HepG2 (cell line): ENCODE results near the gene STARD13. TPM values are rescaled to one million over a fixed set of nuclear protein-coding genes. Genes with fewer than 3 reads are reported as not detected.

Experiments
- ATAC-seq: fragments of 200-7000 bp; cut with Tn5 transposase; 3 replicates; pipeline ENCODE4 v1.9.1; 2020; ENCODE audit warnings: mild to moderate bottlenecking, moderate library complexity
- BruUV-seq: library from RNA; stranded (reverse); fragments of 400-500 nt; replicated peaks from 2 replicates; lab custom pipeline; 2021; lab: Mats Ljungman, UMichigan
- CTCF ChIA-PET: fragments of 300-600 bp; formaldehyde crosslinking; extraction: SDS; loops from one replicate; lab custom pipeline; 2021; ENCODE audit warnings: low total read pairs, inconsistent platforms, low intra/inter-chr PET ratio; lab: Yijun Ruan, JAX
- POLR2A ChIA-PET: fragments of 350-600 bp; sonication (Branson Sonifier 250); formaldehyde crosslinking; loops from one replicate; lab custom pipeline; 2020; ENCODE audit warnings: antibody characterized with exemption, inconsistent platforms; lab: Yijun Ruan, JAX
- DNase-seq: peaks from one replicate; pipeline ENCODE4 v3.0.0-alpha.2; 2015; ENCODE audit warnings: low spot score
- FAIRE-seq: peaks from 3 replicates; lab custom pipeline; 2011; peaks lifted over from hg19 to GRCh38; lab: Jason Lieb, UNC
- H2AFZ ChIP-seq: one replicate; pipeline ENCODE4 v1.6.1; 2011; ENCODE audit warnings: low read length, inconsistent platforms
- H3K27ac ChIP-seq: fragments of 300-600 bp; 3 replicates; pipeline ENCODE4 v1.8.0; 2011; ENCODE audit warnings: mixed run types, mild to moderate bottlenecking, mixed read lengths, low read length, inconsistent platforms; ENCODE audit not compliant: insufficient read depth; ENCODE audit errors: extremely low read length
- H3K27me3 ChIP-seq, 2 experiments: fragments of 200-600 bp in 1 of 2; 2 replicates in 1 of 2; 3 replicates in 1 of 2; pipeline versions ENCODE4 v1.6.0 to v1.8.0; 2011; ENCODE audit warnings: low read length in 2 of 2, mild to moderate bottlenecking in 2 of 2, moderate library complexity in 2 of 2, inconsistent platforms in 1 of 2; ENCODE audit not compliant: insufficient read depth in 2 of 2, control insufficient read depth in 1 of 2
- H3K36me3 ChIP-seq, 2 experiments: fragments of 200-600 bp in 1 of 2; replicated peaks in 1 of 2; 2 replicates in 1 of 2; 3 replicates in 1 of 2; pipeline versions ENCODE4 v1.5.1 to v1.8.0; 2011; ENCODE audit warnings: low read length in 2 of 2, inconsistent platforms in 1 of 2; ENCODE audit not compliant: insufficient read depth in 2 of 2, control insufficient read depth in 1 of 2
- H3K4me1 ChIP-seq: 2 replicates; pipeline ENCODE4 v1.5.1; 2012; ENCODE audit warnings: low read length, inconsistent platforms; ENCODE audit not compliant: insufficient read depth
- H3K4me2 ChIP-seq: 2 replicates; pipeline ENCODE4 v1.6.0; 2011; ENCODE audit warnings: low read depth, low read length, inconsistent platforms
- H3K4me3 ChIP-seq, 3 experiments: fragments of 200-600 bp in 1 of 3; sonication (generic), shearing (Covaris generic) in 1 of 3; replicated peaks in 1 of 3; 2 replicates each; pipeline ENCODE4 v1.5.1; 2011 to 2016; ENCODE audit warnings: low read length in 3 of 3, inconsistent platforms in 2 of 3, low read depth in 2 of 3, mild to moderate bottlenecking in 2 of 3, control low read depth in 1 of 3, mixed read lengths in 1 of 3; ENCODE audit not compliant: insufficient read depth in 1 of 3
- H3K79me2 ChIP-seq: one replicate; pipeline ENCODE4 v1.6.1; 2011; ENCODE audit warnings: low read length, inconsistent platforms; ENCODE audit not compliant: insufficient read depth
- H3K9ac ChIP-seq: 2 replicates; pipeline ENCODE4 v1.6.0; 2011; ENCODE audit warnings: mild to moderate bottlenecking, low read depth, low read length, inconsistent platforms; ENCODE audit not compliant: insufficient read depth
- H3K9me3 ChIP-seq: 2 replicates; pipeline ENCODE4 v1.5.1; 2012; ENCODE audit warnings: mild to moderate bottlenecking, low read length
- H4K20me1 ChIP-seq: 2 replicates; pipeline ENCODE4 v1.6.0; 2011; ENCODE audit warnings: inconsistent platforms, mild to moderate bottlenecking, low read length, moderate library complexity; ENCODE audit not compliant: insufficient read depth
- HNRNPH1 ChIP-seq: fragments of 200-400 bp; formaldehyde crosslinking; optimal IDR thresholded peaks from 2 replicates; pipeline ENCODE3; 2017; ENCODE audit warnings: mild to moderate bottlenecking, low read depth, low read length
- ZNF224 ChIP-seq: sonication (generic); formaldehyde crosslinking; IDR thresholded peaks from 2 replicates; pipeline ENCODE4 v1.5.0; 2020; ENCODE audit warnings: mild to moderate bottlenecking, missing genetic modification reagents
- ZNF333 ChIP-seq: sonication (generic); formaldehyde crosslinking; IDR thresholded peaks from 2 replicates; pipeline ENCODE4 v1.4.0; 2020; ENCODE audit warnings: mild to moderate bottlenecking, missing genetic modification reagents, borderline replicate concordance
- ZNF614 ChIP-seq: IDR thresholded peaks from 2 replicates; pipeline ENCODE4 v1.6.1; 2018; ENCODE audit warnings: missing biosample characterization, missing genetic modification reagents, inconsistent platforms, borderline replicate concordance
- WGBS: methylation state at CpG from one replicate; pipeline ENCODE4 v1.1.6; 2017; ENCODE audit warnings: low lambda C conversion rate; 5-methylcytosine and 5-hydroxymethylcytosine counted together
- in situ Hi-C: cut with HindIII; loops from 2 replicates; pipeline ENCODE4 v1.10.0; 2017; ENCODE audit warnings: low pct_unique_long_range_greater_than_20kb; ENCODE audit not compliant: extremely low pct_ligation_motif_present
- intact Hi-C: fragments of 100-400 bp; cut with micrococcal nuclease; formaldehyde crosslinking; loops from one replicate; pipeline ENCODE4 v1.10.0; 2022; ENCODE audit not compliant: unreplicated experiment
- polyA plus RNA-seq, 8 experiments: library from polyadenylated mRNA; depleted of rRNA in 3 of 8; stranded (reverse) in 7 of 8; unstranded in 1 of 8; fragments of >200 nt; fragmentation: Illumina TruSeq in 4 of 8; extraction: Trizol in 4 of 8; gene quantifications; 2 replicates each; pipeline versions ENCODE4 v1.2.1 to v1.2.3, GENCODE V29; 2011 to 2016; ENCODE audit warnings: low read depth in 4 of 8, missing spikeins in 1 of 8, mixed read lengths in 1 of 8; ENCODE audit not compliant: insufficient read depth in 1 of 8
- total RNA-seq, 5 experiments: library from RNA; depleted of rRNA; stranded (reverse); fragments of >200 nt; fragmentation: Illumina TruSeq; extraction: Trizol; gene quantifications; 2 replicates each; pipeline ENCODE4 v1.2.3, GENCODE V29; 2016; ENCODE audit warnings: low read depth in 1 of 5
- TF ChIP-seq, protein P1 (sequence below): IDR thresholded peaks from 2 replicates; pipeline ENCODE4 v1.6.1; 2012; ENCODE audit warnings: inconsistent platforms

STARD13 gene
- total and polyA plus RNA-seq, 2 of the 13 experiments (the other 11 are each of a cell fraction or from before 2014, with no cell fraction given): 12.8 to 14.3 TPM

DNA sequence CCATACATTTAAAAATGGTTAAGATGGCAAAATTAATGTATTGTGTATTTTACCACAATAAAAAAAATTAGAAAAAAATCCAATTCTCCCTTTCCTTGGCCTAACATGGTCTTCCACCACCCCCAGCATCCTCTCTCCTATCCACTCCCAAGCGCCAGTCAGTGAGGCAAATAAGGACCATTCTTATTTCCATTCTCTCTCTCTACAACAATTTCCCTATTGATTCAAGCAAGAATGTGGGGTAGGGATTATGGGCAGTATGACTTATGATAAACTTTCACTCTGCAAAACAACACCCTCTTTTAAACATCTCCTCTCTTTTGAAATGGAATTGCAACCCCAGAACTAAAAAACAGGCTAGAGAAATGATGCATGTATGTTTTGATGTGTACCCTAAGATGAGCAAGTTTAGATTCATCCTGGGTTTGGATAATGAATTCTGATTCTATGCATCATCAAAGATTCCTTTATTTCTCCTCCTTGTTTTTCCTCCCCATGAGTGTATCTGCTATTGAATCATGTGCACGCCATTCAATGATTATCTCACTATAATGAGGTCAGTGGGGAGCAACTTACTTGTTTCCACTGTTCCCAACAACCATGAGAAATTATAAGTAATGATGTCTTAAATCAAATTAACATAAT is 3.5 kb downstream of the STARD13 start (continued):
- no peak for TF ChIP-seq ZNF614

DNA sequence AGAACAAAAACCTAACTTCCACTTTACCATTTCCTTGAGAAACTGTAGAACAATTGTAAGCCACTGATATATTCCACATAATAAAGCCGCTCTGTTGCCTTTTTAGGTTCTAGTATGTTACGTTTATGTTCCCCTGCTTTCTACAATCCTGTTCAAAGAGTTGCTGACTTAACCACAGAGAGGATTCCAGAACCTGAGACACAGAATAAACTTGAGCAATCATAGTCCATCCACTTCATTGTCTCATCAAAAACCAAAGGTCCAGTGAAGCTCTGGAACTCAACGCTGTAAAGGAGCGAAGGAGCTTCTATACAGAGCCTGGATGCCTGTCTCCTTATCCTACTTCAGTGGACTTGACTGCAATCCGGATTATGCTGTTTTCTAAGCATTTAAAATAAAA is 4.6 kb downstream of the STARD13 start:
- H3K9ac ChIP-seq: no peak overlapping the region
- intact Hi-C loops: no loop called here
- TF ChIP-seq HNRNPH1 (no peak), ZNF333 (CRISPR knock-in tag) (no peak), ZNF224 (no peak)
- TF ChIP-seq, protein P1, sequence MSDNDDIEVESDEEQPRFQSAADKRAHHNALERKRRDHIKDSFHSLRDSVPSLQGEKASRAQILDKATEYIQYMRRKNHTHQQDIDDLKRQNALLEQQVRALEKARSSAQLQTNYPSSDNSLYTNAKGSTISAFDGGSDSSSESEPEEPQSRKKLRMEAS: no peak
- TF ChIP-seq, all 625 proteins: peak for 0
- Histone ChIP-seq H3K79me2 (peaks cover 65% of the 10 kb centered on the region), H3K4me2 (no peak overlapping the region), H3K9me3 (no peaks in the 10 kb centered on the region), H4K20me1 (no peaks in the 10 kb centered on the region), H3K27me3 (peaks cover 0 to 5% of the 10 kb centered on the region in 2 experiments; a peak in 1 of 5 replicates), H3K27ac (no peak overlapping the region), H2AFZ (no peak overlapping the region), H3K4me3 (no peak overlapping the region), H3K4me1 (peaks cover 52% of the 10 kb centered on the region), H3K36me3 (peaks cover 3 to 4% of the 10 kb centered on the region in 2 experiments; a peak in 3 of 5 replicates)
- DNase-seq (no peak), ATAC-seq (no peak), FAIRE-seq (no peak)
- WGBS: 96% methylated on average over 5 of the region's 5 CpGs
- ChIA-PET CTCF (no interaction called here), POLR2A (no interaction called here)
- in situ Hi-C loops: no loop called here
- no TSS peak for BruUV-seq
